ENCODE results near the gene ZNG1B. TPM values are rescaled to one million over a fixed set of nuclear protein-coding genes. Genes with fewer than 3 reads are reported as not detected.

The ZNG1B gene
- total RNA-seq, 1 donor: 6.7 TPM

DNA sequence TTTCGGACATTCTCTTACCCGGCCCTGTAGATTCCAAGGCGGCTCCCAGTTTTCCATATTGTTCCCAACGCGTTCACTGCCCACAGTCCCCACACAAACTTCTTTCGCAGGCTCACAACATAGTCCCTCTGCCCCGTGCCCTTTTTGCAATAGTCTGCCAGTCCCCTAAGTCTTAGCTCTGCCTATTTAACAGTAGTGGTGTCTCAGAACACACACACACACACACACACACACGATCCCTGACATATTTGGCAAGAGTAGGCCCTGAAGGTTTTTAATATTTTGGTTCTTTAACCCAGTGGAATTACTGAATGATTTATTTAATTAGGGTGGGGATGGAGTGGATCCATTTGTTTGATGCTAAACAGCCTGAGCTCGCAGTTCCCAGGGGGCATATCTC lies 105.0 kb downstream of the ZNG1B start:
- peak in 1 of 3 donors; percentile 2 for DNase-seq (ENCODE audit: low read depth in 2 of 3, low spot score in 2 of 3)

Other genes starting within 250 kb of the ZNG1B start
- gene PAX8, start 158.8 kb upstream of the ZNG1B start, total RNA-seq: 1.3 TPM
- 0.27 TPM for gene FOXD4L1, start 61.0 kb downstream of the ZNG1B start, total RNA-seq
- 18.6 TPM for gene RABL2A, start 189.6 kb downstream of the ZNG1B start, total RNA-seq